WTC11 (cell line): ENCODE results near the gene TSR3. TPM values are rescaled to one million over a fixed set of nuclear protein-coding genes. Genes with fewer than 3 reads are reported as not detected.

Experiments
- ATAC-seq: fragments of 200-7000 bp; cut with Tn5 transposase; 2 replicates; pipeline ENCODE4 v1.10.0; 2021; ENCODE audit warnings: mild to moderate bottlenecking, moderate library complexity
- CTCF ChIA-PET: fragments of 300-600 bp; sonication (Branson Sonifier 250); formaldehyde crosslinking; loops from one replicate; lab custom pipeline; 2021; ENCODE audit warnings: antibody characterized with exemption; lab: Charles Lee
- POLR2A ChIA-PET: fragments of 350-600 bp; sonication (Branson Sonifier 250); formaldehyde crosslinking; loops from one replicate; lab custom pipeline; 2021; ENCODE audit warnings: antibody characterized with exemption; lab: Charles Lee
- DNase-seq: peaks from one replicate; pipeline ENCODE4 v3.0.0; 2021; ENCODE audit warnings: low spot score
- H3K27ac Mint-ChIP-seq: 2 replicates; pipeline ENCODE4 v1.8.0; 2021; ENCODE audit warnings: mixed read lengths
- H3K27me3 Mint-ChIP-seq: 2 replicates; pipeline ENCODE4 v1.8.0; 2021; ENCODE audit warnings: low read depth, mild to moderate bottlenecking, moderate library complexity, mixed read lengths
- H3K36me3 Mint-ChIP-seq: 2 replicates; pipeline ENCODE4 v1.8.0; 2021; ENCODE audit warnings: mixed read lengths
- H3K4me1 Mint-ChIP-seq: 2 replicates; pipeline ENCODE4 v1.8.0; 2022; ENCODE audit warnings: mixed read lengths
- H3K4me3 Mint-ChIP-seq: 2 replicates; pipeline ENCODE4 v1.8.0; 2021; ENCODE audit warnings: mild to moderate bottlenecking, moderate library complexity, mixed read lengths
- H3K9me3 Mint-ChIP-seq: 2 replicates; pipeline ENCODE4 v1.8.0; 2021; ENCODE audit warnings: mixed read lengths
- ATF1 ChIP-seq: sonication (generic); formaldehyde crosslinking; IDR thresholded peaks from 2 replicates; pipeline ENCODE4 v1.8.1; 2023; ENCODE audit warnings: mild to moderate bottlenecking, moderate library complexity, missing genetic modification reagents
- CBFB ChIP-seq: sonication (generic); formaldehyde crosslinking; IDR thresholded peaks from 2 replicates; pipeline ENCODE4 v1.8.1; 2022; ENCODE audit warnings: mild to moderate bottlenecking, low read depth, missing genetic modification reagents
- FOXK1 ChIP-seq: sonication (generic); formaldehyde crosslinking; IDR thresholded peaks from 2 replicates; pipeline ENCODE4 v1.8.0; 2022; ENCODE audit warnings: mild to moderate bottlenecking, moderate library complexity, missing genetic modification reagents
- GTF2I ChIP-seq: fragments of 250-450 bp; sonication (Bioruptor Pico); conservative IDR thresholded peaks from 2 replicates; pipeline ENCODE4 v1.4.0; 2021; ENCODE audit warnings: mild to moderate bottlenecking
- IRF2 ChIP-seq: sonication (generic); formaldehyde crosslinking; IDR thresholded peaks from 2 replicates; pipeline ENCODE4 v1.8.0; 2022; ENCODE audit warnings: low read depth, missing genetic modification reagents, borderline replicate concordance
- JUN ChIP-seq: sonication (generic); formaldehyde crosslinking; IDR thresholded peaks from 2 replicates; pipeline ENCODE4 v1.8.0; 2023; ENCODE audit warnings: mild to moderate bottlenecking, missing genetic modification reagents
- NFE2L1 ChIP-seq: sonication (generic); formaldehyde crosslinking; IDR thresholded peaks from 2 replicates; pipeline ENCODE4 v1.8.1; 2023; ENCODE audit warnings: missing genetic modification reagents
- NFYB ChIP-seq: sonication (generic); formaldehyde crosslinking; conservative IDR thresholded peaks from 2 replicates; pipeline ENCODE4 v1.8.0; 2022; ENCODE audit warnings: low read depth, missing genetic modification reagents
- RORB ChIP-seq: fragments of 250-450 bp; sonication (Bioruptor Pico); IDR thresholded peaks from 2 replicates; pipeline ENCODE4 v1.9.0; 2021; ENCODE audit warnings: mild to moderate bottlenecking
- TEAD4 ChIP-seq: sonication (generic); formaldehyde crosslinking; IDR thresholded peaks from 2 replicates; pipeline ENCODE4 v1.8.0; 2022; ENCODE audit warnings: mild to moderate bottlenecking, missing genetic modification reagents
- ZNF138 ChIP-seq: sonication (generic); formaldehyde crosslinking; conservative IDR thresholded peaks from 2 replicates; pipeline ENCODE4 v1.8.1; 2022; ENCODE audit warnings: mild to moderate bottlenecking, moderate library complexity, missing genetic modification reagents
- ZNF263 ChIP-seq: sonication (generic); formaldehyde crosslinking; IDR thresholded peaks from 2 replicates; pipeline ENCODE4 v1.8.1; 2022; ENCODE audit warnings: low read depth, mild to moderate bottlenecking, moderate library complexity, missing genetic modification reagents
- ZNF416 ChIP-seq: fragments of 250-450 bp; sonication (Bioruptor Pico); IDR thresholded peaks from 2 replicates; pipeline ENCODE4 v1.9.0; 2021; ENCODE audit warnings: mild to moderate bottlenecking, inconsistent platforms
- total RNA-seq: library from RNA; stranded (reverse); gene quantifications from 3 replicates; pipeline ENCODE4 v1.2.3, GENCODE V29; 2021
- TF ChIP-seq, protein P1 (sequence below): sonication (generic); formaldehyde crosslinking; IDR thresholded peaks from 2 replicates; pipeline ENCODE4 v1.8.1; 2023; ENCODE audit warnings: mild to moderate bottlenecking, missing genetic modification reagents
- TF ChIP-seq, protein P2 (sequence below): fragments of 250-450 bp; sonication (Bioruptor Pico); IDR thresholded peaks from 2 replicates; pipeline ENCODE4 v1.9.0; 2021; ENCODE audit warnings: mild to moderate bottlenecking, borderline replicate concordance
- TF ChIP-seq, protein P3 (sequence below): sonication (generic); formaldehyde crosslinking; IDR thresholded peaks from 2 replicates; pipeline ENCODE4 v1.8.1; 2023; ENCODE audit warnings: mild to moderate bottlenecking, missing genetic modification reagents, moderate library complexity
- TF ChIP-seq, protein P4 (sequence below): sonication (generic); formaldehyde crosslinking; IDR thresholded peaks from 2 replicates; pipeline ENCODE4 v1.8.1; 2022; ENCODE audit warnings: mild to moderate bottlenecking, missing genetic modification reagents, moderate library complexity, borderline replicate concordance

The TSR3 gene
- total RNA-seq, 1 experiment from 2014 or later = 66.3 TPM

DNA sequence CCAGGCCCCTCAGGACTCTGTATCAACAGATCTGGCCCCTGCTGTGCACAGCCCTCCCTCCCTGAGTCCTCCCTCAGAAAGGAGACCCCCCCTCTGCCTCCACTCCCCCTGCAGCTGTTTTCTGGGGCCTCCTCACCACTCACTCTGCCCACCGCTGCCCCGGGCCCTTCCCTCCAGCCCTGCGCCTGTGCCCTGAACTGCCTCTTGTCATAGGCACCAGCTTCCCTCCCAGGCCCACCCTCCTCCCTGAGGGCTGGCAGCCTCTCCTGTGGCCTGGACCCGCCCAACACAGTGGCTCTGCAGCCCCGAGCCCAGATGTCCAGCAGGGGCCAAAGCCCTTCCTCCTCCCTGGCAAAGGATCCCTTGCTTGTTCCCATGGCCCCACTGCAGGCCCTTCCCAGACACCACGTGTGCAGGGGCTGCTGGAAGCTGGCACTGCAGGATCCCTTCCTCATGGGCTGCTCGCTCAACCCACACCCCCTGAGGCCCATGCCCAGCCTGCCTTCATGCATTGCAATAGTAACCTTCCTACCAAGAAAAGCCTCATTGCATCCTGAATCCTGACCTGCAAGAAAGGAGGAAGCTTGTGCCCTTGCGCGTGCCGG lies 25.8 kb upstream of the TSR3 start:
- Mint-ChIP-seq H3K9me3 (no peaks in the 10 kb centered on the region), H3K27ac (peak overlapping the region; percentile 90), H3K36me3 (peaks cover 2% of the 10 kb centered on the region; the same call in 1 of the 2 replicates), H3K4me3 (peak overlapping the region; percentile 83), H3K4me1 (peaks cover 18% of the 10 kb centered on the region), H3K27me3 (no peaks in the 10 kb centered on the region)
- POLR2A ChIA-PET = no interaction called here
- TF ChIP-seq TEAD4 (CRISPR knock-in tag) = no peak
- no peak for TF ChIP-seq ZNF416
- TF ChIP-seq, protein P1, sequence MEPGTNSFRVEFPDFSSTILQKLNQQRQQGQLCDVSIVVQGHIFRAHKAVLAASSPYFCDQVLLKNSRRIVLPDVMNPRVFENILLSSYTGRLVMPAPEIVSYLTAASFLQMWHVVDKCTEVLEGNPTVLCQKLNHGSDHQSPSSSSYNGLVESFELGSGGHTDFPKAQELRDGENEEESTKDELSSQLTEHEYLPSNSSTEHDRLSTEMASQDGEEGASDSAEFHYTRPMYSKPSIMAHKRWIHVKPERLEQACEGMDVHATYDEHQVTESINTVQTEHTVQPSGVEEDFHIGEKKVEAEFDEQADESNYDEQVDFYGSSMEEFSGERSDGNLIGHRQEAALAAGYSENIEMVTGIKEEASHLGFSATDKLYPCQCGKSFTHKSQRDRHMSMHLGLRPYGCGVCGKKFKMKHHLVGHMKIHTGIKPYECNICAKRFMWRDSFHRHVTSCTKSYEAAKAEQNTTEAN (CRISPR knock-in tag) = no peak
- TF ChIP-seq ATF1 = no peak
- TF ChIP-seq, protein P2, sequence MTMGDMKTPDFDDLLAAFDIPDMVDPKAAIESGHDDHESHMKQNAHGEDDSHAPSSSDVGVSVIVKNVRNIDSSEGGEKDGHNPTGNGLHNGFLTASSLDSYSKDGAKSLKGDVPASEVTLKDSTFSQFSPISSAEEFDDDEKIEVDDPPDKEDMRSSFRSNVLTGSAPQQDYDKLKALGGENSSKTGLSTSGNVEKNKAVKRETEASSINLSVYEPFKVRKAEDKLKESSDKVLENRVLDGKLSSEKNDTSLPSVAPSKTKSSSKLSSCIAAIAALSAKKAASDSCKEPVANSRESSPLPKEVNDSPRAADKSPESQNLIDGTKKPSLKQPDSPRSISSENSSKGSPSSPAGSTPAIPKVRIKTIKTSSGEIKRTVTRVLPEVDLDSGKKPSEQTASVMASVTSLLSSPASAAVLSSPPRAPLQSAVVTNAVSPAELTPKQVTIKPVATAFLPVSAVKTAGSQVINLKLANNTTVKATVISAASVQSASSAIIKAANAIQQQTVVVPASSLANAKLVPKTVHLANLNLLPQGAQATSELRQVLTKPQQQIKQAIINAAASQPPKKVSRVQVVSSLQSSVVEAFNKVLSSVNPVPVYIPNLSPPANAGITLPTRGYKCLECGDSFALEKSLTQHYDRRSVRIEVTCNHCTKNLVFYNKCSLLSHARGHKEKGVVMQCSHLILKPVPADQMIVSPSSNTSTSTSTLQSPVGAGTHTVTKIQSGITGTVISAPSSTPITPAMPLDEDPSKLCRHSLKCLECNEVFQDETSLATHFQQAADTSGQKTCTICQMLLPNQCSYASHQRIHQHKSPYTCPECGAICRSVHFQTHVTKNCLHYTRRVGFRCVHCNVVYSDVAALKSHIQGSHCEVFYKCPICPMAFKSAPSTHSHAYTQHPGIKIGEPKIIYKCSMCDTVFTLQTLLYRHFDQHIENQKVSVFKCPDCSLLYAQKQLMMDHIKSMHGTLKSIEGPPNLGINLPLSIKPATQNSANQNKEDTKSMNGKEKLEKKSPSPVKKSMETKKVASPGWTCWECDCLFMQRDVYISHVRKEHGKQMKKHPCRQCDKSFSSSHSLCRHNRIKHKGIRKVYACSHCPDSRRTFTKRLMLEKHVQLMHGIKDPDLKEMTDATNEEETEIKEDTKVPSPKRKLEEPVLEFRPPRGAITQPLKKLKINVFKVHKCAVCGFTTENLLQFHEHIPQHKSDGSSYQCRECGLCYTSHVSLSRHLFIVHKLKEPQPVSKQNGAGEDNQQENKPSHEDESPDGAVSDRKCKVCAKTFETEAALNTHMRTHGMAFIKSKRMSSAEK (CRISPR knock-in tag) = no peak
- no peak for TF ChIP-seq ZNF138 (CRISPR knock-in tag)
- no peak for TF ChIP-seq CBFB
- TF ChIP-seq IRF2 = no peak
- TF ChIP-seq NFYB (CRISPR knock-in tag) = no peak
- TF ChIP-seq GTF2I (CRISPR knock-in tag) = no peak
- TF ChIP-seq NFE2L1 (CRISPR knock-in tag) = no peak
- no peak for TF ChIP-seq RORB (CRISPR knock-in tag)
- ATAC-seq (no peak), DNase-seq (no peak)
- CTCF ChIA-PET = interaction anchor here (1.0 to 3.1 kb wide), 4 partner anchors 13 to 76 kb away, joined by 3 to 31 read pairs (median 6); no protein-coding TSS in a partner anchor

DNA sequence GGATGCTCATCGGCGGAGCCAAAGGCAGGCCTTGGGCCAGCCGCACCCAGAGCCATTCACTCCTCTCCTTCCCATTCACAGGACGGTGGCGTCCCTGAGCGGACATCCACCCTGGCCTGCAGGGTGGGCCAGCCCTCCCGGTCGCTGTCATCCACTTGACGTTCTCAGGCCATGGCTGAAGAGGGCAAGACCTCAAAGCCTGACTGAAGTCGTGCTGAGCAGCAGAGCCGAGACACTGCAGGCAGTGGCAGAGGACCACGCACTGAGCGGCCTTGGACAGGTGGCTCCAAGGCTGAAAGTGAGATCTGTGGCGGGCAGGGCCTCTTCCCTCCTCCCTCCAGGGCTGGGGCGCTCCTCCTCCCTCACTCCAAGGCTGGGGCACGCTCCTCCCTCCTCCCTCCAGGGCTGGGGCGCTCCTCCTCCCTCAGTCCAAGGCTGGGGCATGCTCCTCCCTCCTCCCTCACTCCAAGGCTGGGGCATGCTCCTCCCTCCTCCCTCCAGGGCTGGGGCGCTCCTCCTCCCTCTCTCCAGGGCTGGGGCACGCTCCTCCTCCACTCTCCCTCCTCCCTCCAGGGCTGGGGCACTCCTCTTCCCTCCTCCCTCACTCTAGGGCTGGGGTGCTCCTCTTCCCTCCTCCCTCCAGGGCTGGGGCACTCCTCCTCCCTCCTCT lies 24.2 kb upstream of the TSR3 start:
- no peak for DNase-seq
- TF ChIP-seq, protein P3, sequence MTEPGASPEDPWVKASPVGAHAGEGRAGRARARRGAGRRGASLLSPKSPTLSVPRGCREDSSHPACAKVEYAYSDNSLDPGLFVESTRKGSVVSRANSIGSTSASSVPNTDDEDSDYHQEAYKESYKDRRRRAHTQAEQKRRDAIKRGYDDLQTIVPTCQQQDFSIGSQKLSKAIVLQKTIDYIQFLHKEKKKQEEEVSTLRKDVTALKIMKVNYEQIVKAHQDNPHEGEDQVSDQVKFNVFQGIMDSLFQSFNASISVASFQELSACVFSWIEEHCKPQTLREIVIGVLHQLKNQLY (CRISPR knock-in tag) = no peak
- peak; percentile 96 for TF ChIP-seq ZNF263 (CRISPR knock-in tag)
- peaks cover 18% of the 10 kb centered on the region for H3K4me1 Mint-ChIP-seq
- no peaks in the 10 kb centered on the region for H3K9me3 Mint-ChIP-seq
- no peak overlapping the region for H3K27ac Mint-ChIP-seq
- ChIA-PET POLR2A (no interaction called here), CTCF (interaction anchor here (1.3 kb wide), 1 partner anchor 13 kb away, joined by 3 read pairs; no protein-coding TSS in a partner anchor)
- no peaks in the 10 kb centered on the region for H3K27me3 Mint-ChIP-seq
- H3K36me3 Mint-ChIP-seq = peaks cover 2% of the 10 kb centered on the region; the same call in 1 of the 2 replicates
- ATAC-seq = no peak
- H3K4me3 Mint-ChIP-seq = no peak overlapping the region

DNA sequence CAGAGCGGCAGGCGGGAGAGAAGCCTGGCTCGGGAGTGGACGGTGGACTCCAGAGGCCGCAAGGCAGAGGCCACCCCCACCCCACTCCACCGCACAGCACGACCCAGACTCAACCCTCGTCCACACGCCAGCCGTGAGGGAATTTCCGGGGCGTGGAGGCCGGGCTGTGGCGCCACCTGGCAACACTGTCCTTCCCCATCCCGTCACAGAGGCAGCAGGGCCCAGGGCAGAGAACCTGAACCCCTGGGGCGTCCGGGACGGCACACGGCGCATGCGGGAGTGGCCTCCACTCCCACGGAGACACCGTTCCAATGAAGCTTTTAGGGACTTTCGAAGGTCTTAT lies 23.6 kb upstream of the TSR3 start:
- peaks cover 2% of the 10 kb centered on the region; the same call in 1 of the 2 replicates for H3K36me3 Mint-ChIP-seq
- H3K27ac Mint-ChIP-seq = no peak overlapping the region
- ATAC-seq (no peak), DNase-seq (no peak)
- peaks cover 18% of the 10 kb centered on the region for H3K4me1 Mint-ChIP-seq
- ChIA-PET CTCF (interaction anchor here (1.3 kb wide), 1 partner anchor 12 kb away, joined by 3 read pairs; no protein-coding TSS in a partner anchor), POLR2A (no interaction called here)
- H3K4me3 Mint-ChIP-seq = no peak overlapping the region
- H3K9me3 Mint-ChIP-seq = no peaks in the 10 kb centered on the region
- H3K27me3 Mint-ChIP-seq = no peaks in the 10 kb centered on the region
- TF ChIP-seq, protein P4, sequence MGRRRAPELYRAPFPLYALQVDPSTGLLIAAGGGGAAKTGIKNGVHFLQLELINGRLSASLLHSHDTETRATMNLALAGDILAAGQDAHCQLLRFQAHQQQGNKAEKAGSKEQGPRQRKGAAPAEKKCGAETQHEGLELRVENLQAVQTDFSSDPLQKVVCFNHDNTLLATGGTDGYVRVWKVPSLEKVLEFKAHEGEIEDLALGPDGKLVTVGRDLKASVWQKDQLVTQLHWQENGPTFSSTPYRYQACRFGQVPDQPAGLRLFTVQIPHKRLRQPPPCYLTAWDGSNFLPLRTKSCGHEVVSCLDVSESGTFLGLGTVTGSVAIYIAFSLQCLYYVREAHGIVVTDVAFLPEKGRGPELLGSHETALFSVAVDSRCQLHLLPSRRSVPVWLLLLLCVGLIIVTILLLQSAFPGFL (CRISPR knock-in tag) = no peak
- TF ChIP-seq JUN (CRISPR knock-in tag) (no peak), FOXK1 (CRISPR knock-in tag) (no peak)
- TF ChIP-seq, protein P3 (CRISPR knock-in tag) = no peak
